OCI-LY3 (cell line): Measurements from ENCODE around the gene ARL2BP.

Experiments used
- EZH2phosphoT487 ChIP-seq: fragments of 200-600 bp; shearing (Covaris generic); IDR thresholded peaks from 2 replicates; pipeline ENCODE4 v1.6.1; 2018; ENCODE audit warnings: antibody characterized with exemption, mixed run types, low read depth
- TF ChIP-seq, protein P1 (sequence below): fragments of 200-600, 300-600 bp; sonication (generic); IDR thresholded peaks from 2 replicates; pipeline ENCODE4 v1.5.1; 2014; ENCODE audit warnings: antibody characterized with exemption, low read length, low read depth

DNA sequence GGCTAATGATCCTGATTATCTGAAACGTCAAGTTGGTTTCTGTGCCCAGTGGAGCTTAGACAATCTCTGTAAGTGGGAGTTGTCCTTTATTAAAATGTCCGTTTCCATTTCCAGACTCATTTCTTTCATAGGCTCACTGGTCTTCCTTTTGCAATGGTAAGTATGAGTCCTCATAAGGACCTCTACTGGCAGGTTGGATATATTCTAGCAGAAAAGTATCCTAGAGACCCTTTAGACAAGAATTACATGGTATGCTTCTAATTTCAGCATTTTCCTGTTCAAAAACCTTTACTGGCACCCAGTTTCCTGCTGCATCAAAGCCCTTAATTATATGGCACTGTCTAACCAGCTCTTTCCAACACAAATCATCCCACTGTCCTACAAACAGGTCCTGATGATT is 28.1 kb upstream of the ARL2BP start:
- TF ChIP-seq, protein P1, sequence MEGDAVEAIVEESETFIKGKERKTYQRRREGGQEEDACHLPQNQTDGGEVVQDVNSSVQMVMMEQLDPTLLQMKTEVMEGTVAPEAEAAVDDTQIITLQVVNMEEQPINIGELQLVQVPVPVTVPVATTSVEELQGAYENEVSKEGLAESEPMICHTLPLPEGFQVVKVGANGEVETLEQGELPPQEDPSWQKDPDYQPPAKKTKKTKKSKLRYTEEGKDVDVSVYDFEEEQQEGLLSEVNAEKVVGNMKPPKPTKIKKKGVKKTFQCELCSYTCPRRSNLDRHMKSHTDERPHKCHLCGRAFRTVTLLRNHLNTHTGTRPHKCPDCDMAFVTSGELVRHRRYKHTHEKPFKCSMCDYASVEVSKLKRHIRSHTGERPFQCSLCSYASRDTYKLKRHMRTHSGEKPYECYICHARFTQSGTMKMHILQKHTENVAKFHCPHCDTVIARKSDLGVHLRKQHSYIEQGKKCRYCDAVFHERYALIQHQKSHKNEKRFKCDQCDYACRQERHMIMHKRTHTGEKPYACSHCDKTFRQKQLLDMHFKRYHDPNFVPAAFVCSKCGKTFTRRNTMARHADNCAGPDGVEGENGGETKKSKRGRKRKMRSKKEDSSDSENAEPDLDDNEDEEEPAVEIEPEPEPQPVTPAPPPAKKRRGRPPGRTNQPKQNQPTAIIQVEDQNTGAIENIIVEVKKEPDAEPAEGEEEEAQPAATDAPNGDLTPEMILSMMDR, result no peak
- no peak for TF ChIP-seq EZH2phosphoT487
